Eye (tissue), 1 donor: ENCODE measurements around the gene CHTF18.

Source experiments
- DNase-seq: peaks from one replicate; pipeline ENCODE4 v3.0.0-alpha.2; 2015

Gene CHTF18

DNA sequence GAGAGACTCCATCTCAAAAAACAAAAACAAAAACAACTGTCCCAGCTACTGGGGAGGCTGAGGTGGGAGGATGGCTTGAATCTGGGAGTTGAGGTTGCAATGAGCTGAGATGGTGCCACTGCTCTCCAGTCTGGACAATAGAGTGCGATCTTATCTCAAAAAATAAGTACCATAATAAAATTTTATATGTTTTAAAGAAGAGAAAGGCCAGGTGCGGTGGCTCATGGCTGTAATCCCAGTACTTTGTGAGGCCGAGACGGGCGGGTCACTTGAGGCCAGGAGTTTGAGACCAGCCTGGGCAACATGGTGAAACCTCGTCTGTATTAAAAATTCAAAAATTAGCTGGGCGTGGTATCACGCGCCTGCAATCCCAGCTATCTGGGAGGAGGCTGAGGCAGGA lies 11.6 kb upstream of the CHTF18 start:
- DNase-seq = no peak

DNA sequence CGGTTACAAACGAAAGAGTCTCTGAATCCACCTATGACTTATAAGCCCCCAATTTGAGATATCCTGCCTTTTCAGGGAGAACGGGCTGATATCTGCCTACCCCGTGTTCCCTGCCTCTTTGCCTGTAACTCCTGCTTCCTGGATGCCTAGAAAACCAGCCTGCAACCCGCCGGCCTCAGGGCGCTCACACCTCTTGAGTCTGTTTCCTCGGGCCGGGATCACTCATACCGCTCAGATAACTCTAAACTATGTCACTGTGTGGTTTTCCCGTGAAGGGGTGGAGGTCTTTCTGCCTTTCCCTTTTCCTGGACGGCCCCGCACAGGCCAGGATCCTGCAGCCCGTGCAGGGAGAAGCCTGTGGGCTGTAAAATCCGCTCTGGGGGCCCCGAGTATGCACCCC lies 10.6 kb upstream of the CHTF18 start:
- no peak for DNase-seq

DNA sequence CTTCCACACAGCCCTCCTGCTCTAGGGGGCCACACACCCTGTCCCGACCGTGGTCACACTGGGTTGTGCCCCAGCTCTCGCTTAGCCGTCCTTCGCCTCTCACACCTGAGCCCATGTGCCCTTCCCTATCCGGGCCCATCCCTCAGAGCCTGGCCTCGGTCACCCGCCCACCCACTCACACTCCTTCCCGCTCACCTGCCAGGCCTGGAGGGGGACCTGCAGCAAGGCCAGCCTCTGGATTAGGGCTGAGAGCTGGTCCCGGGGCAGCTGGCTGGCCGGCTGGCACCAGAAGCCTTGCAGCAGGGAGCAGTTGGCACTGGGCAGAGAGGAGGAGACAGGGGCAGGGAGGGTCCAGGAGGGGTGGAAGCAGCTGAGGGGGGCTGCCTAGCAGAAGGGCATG lies 10.0 kb upstream of the CHTF18 start:
- no peak for DNase-seq

DNA sequence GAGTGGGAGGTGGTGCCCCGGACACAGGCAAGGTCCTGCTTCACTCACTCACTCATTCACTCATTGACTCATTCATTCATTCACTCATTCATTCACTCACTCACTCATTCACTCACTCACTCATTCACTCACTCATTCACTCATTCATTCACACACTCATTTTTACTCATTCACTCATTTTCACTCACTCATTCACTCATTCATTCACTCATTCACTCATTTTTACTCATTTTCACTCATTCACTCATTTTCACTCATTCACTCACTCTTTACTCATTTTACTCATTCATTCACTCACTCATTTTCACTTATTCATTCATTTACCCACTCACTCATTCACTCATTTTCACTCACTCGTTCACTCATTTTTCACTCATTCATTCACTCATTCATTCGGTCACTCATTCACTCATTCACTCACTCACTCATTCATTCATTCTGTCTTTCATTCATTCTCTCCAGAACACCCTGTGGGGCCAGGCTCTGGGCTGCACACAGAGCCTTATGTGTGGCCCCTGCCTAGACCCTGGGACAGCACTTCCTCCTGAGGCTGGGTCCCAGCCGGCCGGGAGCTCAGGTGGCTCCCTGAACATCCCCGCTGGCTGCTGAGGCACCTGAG lies 9.4 kb upstream of the CHTF18 start:
- no peak for DNase-seq

DNA sequence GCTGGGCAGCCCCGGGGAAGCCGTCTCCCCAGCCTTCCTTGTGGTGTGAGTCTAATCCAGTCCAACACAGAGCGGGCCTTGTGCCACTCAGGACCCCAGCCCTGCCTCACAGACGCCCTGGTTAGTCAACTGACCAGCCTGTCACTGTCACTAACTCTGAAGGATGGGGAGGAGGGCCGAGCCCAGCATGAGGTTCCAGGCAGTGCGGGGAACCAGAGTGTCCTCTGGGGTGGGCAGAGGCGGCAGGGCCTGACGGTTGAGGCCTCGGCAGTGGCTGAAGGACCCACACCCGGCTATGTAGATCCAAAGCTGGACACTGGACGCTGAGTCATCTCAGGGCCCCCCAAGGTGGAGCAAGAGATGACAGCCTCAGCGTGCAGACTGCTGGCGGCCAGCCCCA lies 8.9 kb upstream of the CHTF18 start:
- DNase-seq = no peak

DNA sequence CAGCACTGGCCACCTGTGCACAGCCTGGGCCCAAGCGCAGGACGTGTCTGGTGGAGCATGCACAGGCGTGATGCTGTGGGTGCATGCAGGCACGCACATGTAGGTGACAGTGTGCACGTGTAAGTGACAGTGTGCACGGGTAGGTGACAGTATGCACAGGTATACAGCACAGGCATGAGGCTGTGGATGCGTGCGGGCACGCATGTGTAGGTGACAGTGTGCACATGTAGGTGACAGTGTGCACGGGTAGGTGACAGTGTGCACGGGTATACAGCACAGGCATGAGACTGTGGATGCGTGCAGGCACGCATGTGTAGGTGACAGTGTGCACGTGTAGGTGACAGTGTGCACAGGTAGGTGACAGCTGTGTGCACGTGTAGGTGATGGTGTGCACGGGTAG lies 8.1 kb upstream of the CHTF18 start:
- no peak for DNase-seq

DNA sequence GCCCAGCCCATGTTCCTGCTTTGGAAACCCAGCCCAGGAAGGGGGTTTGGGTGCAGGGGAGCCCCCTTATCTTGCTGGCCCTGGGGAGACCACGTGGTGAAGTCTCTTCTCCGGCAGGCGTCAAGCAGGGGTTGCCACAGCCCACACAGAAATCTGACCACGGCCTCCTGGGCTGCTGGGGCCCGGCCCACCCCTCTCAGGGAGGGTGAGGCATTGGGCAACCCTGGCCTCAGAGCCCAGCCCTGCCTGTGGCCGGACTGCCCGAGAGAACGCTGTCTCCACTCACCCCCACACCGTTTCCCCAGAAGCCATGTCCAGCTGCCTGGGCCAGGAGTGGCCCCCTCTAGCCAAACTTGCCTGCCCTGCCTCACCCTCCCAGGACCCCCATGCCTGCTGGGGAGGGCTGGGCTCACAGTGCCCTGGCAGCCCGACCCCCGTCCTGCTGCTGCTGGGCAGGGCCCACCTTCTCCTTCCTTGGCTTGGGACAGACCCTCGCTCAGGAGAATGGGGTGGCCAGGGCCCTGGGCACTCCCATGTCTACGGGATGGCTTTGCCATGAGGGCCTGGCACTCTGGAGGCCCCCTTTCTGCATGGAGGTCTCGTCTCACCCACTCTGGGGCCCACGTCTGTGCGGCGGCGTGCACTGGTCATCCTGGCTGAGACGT lies 6.9 kb upstream of the CHTF18 start:
- DNase-seq = no peak

DNA sequence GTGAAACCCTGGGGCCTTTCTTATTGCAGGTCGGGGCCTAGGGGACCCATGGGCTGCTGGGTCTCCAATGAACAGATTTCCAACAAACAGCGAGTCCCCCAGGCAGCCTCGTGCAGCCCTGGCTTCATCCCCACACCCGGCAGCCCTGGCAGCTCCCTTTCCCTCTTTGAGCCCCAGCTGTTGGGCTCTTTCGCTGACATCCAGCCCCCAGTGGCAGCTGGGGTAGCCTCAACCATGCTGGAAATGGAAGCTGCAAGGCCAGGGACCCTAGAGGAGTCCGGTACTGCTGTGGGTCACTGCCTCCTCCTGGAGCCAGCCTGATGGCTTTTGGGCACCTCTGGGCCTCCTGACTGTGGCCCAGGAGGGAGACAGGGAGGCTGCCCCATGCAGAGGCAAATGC lies 6.2 kb upstream of the CHTF18 start:
- no peak for DNase-seq

DNA sequence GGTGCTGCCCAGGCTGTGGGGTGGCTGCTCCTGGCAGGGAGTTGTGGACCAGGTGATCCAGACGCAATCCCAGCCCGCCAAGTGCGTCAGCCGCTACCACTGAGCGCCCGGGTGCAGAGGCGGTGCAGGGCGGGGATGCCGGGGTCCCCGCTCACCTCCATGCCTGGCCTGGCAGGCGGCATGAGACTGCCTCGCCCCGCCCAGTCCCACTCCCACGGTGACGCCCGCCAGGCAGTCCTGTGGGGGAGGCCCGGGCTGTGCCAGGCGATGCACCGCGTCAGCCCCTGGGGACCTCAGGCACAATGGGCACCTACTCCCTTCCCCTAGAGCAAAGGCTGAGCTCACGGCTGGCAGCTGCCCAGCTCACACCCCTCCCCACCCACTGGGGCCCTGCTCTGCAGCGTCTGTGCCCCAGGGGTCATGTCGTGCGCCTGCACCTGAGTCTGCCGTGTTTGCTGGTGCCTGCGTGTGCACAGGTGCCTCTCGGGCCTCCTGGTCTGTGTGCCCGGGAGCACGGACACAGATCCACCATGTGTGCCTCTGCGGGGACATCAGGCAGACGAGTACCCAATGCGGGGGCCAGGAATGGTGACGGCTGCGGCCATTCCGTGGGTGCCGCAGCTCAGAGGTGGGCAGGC lies 5.5 kb upstream of the CHTF18 start:
- DNase-seq = no peak

DNA sequence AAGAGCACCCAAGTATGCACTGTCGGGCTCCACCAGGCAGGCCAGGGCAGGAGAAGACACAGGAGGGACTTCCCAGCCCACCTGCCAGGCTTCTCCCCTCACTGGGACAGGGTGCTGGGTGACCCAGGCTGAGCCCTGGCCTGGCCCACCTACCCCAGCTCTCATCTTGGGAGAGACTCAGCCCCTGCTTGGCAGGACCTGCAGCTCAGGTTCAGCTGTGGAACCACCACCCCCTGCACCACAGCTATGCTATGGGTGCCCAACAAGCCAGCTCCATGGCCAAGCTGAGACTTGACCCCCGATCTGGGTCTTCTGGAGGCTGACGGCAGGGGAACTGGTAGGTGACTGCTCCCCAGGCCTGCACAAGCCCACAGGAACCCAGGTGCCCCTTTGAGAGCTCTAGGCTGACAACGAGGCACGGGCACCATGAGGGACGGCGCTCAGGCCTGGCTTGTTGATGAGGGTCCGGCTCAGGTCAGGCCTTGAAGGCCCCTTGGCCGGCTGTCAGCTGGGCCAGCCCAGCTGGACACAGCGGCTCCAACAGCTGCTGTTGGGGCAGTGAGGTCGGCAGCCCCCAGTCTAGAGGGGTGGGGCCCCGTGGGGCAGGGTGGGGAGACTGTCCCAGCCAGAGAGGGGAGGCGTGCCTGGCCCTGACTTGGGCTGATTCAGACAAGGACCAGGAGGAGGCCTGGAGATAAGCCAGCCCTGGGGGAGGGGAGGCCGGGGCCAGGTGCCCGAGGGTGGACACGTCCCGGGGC lies 4.8 kb upstream of the CHTF18 start:
- no peak for DNase-seq

DNA sequence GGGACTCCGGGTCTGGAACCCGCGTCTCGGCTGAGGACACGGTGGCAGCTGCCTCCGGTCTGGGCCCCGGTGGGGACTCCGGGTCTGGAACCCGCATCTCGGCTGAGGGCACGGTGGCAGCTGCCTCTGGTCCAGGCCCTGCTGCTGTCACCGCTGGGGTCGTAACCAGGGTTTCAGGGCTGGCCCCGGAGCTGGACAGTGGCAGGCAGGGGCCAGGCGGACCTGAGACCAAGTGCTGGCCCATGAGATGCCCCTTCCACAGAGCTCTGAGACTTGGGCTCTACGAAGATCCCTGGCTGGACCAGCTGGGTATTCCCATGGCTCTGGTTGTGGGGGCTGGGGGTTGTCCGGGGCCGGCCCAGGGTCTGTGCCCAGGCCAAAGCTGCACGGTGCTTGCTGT lies 4.0 kb upstream of the CHTF18 start:
- DNase-seq = no peak

DNA sequence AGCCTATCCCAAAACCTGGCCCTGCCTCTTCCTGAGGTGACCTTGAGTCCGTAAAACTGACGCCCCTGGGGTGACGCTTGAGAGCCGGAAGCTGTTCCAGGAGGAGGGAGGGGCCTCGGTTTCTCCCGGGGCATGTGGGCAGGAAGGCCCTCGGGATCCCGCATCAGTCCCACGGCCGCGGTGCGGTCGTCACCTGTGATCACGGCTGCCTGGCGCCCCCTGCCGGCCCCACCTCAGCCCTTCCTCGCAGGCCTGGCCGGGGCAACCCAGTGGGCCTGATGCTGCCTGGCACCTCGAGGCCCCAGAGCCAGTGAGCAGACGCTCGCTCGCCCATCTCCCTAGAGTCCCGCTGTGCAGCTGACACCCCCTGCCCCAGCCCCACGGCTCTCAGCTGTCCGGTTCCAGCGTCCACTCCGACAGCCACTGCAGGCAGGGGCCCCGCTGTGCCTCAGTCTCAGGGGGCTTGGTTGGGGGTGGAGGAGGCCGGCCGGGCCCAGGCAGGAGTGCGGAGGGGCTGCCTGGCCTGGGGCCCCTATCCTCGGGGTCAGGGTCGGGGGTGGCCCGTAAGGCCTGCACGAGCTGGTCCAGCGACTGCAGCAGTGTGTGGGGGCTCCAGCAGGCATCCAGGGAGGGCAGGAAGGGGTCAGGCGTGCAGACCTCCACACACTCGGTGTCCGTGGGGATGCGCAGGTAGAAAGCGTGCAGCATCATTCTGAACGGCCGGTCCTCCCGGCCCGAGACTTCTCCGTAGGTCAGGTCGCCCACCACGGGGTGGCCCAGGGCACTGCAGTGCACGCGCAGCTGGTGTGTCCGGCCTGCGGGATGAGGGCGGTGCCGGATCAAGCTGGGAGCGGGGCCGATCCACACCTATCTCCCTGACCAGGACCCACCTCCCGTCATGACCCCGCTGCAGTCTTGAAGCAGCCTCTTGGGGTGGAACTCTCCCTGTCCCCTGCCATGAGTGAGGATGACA lies 2.6 kb upstream of the CHTF18 start:
- peak; percentile 78 for DNase-seq

DNA sequence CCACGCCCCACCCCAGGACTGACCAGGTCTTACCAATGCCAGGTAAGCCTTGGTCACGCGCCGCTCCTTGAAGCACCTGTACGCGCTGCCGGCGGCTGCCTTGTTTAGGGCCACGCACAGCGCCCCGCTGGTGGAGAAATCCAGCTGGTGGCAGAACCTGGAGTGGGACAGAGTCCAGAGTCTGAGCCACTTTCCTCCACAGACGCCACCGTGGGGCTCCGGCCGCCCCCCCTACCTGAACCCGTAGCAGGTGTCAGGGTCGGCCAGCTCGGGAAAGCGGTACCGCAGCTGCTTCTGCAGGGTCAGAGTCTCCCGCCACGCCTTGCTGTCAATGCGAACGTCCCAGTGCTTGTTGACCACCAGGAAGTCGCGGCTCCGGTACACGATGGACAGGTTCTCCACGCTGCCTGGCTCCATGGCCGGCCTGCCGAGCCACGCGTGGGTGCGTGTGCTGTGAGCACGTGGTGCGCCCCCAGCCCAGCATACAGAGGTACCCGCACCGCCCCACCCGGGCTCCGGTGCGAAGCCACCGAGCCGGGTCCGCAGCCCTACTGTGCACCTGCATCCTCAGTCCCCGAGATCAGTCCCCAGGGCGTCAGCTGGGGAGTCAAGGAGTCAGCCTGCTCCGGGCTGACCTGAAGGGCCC lies 976 bp upstream of the CHTF18 start:
- DNase-seq = no peak

DNA sequence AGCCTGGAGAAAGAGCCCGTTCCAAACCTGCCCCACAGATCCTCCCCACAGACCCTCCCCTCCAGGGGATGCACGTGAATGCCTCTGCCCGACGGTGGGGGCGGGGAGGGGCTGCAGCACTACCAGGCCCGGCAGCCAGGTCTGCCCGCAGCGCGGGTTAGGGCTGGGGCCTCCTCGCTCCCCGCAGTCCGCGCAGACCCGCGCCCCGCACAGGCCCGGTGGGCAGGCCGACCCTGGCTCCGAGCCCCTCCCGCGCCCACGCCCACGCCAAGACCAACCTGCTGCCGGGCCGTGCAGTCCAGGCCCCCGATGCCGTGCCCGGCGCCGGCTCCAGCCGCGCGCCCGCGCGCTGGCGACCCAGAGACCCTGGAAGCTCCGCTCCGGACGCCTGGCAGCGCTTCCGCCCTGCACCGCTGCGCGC lies 432 bp upstream of the CHTF18 start, which contains the start of gene RPUSD1:
RPUSD1 (minus strand) TSS at position 404 of the 421 bp plus-strand sequence. CDS start 644 bp downstream, outside the sequence.
- DNase-seq = no peak

DNA sequence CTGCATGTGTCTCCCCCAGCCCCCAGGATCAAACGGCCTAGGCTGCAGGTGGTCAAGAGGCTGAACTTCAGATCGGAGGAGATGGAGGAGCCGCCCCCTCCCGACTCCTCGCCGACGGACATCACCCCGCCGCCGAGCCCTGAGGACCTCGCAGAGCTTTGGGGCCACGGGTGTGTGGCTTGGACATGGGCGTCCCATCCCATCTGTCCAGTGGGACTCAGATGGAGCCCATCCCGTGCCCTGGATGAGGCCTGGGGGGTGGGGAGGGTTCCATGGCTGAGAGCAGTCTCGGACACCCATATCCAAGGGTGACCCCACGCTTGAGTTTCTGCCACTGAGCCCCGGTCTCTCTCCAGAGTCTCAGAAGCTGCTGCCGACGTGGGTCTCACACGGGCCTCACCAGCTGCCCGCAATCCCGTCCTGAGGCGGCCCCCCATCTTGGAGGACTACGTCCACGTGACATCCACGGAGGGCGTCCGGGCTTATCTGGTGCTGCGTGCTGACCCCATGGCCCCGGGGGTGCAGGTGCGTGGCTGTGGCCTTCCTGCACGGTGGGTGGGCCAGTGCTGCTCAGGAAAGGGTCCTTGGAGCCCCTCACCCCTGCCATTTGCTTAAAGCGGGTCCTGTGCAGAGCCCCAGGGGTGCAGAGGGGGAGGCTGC lies 901 bp downstream of the CHTF18 start:
- no peak for DNase-seq

DNA sequence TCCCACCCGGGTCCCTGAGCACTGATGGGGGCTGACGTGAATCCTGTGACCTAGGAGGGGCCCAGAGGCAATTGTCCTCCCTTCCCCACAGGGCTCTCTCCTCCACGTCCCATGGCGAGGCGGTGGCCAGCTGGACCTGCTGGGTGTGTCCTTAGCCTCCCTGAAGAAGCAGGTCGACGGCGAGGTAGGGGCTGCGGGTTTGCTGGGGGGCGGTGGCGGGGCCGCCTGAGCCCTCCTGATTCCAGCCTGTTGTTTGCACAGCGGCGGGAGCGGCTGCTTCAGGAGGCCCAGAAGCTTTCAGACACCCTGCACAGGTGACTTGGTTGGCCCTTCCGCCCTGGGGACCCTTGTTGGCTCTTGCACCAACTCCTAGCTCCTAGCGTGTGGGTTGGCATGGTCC lies 1.7 kb downstream of the CHTF18 start:
- DNase-seq = no peak

DNA sequence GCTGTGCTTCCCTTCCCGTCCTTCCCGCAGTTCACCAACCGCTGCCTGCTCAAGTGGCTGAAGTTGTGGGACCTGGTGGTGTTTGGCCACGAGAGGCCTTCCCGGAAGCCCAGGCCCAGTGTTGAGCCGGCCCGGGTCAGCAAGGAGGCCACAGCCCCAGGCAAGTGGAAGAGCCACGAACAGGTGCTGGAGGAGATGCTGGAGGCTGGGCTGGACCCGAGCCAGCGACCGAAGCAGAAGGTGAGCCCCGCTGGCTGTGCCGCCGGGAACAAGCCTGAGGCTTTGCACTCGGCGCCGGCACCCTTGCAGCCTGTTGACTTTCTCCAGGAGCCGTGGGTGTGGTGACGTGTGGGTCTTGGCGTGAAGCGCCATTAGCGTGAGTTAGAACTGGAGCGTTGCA lies 2.7 kb downstream of the CHTF18 start:
- no peak for DNase-seq

DNA sequence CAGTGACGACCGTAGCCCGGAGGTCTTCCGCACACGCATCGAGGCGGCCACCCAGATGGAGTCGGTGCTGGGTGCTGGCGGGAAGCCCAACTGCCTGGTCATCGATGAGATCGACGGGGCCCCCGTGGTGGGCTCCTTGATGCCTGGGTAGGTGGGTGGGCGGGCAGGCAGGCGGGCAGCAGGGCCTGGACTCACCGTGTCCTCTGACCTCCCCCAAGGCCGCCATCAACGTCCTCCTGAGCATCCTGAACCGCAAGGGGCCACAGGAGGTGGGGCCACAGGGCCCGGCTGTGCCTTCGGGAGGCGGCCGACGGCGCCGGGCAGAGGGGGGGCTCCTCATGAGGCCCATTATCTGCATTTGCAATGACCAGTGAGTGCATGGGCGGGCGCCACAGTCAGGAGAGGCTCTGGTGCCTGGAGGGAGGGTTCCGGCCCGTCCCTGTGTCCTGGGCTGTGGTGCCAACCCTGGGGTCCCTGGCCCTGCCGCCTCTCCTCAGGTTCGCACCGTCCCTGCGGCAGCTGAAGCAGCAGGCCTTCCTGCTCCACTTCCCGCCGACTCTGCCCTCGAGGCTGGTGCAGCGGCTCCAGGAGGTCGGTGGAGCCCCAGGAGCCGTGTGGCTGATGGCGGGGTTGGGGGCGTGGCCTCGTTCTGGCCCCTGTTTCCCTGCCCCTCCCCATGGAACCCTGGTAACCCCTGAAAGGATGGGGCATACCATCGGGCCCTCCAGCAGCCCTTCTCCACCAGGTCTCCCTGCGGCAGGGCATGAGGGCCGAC lies 4.0 kb downstream of the CHTF18 start:
- DNase-seq = no peak

DNA sequence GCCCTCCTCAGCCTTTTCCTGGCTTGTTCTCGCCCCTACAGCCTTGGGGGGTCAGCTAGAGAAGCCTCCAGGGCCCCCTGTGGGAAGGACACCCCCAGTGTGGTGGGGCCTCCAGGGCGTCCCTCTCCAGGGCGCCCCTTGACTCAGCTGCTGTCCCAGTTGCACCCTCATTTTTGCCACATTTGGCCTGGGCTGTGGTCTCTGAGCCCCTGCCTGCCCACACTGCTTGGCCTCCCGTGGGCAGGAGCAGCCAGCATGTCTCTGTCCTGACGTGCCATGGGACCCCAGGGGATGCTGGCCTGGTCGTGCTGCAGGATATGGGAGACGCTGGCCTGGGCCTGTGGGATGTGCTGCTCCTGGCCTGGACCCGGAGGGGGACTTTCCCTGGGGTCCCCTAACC lies 5.0 kb downstream of the CHTF18 start:
- no peak for DNase-seq

DNA sequence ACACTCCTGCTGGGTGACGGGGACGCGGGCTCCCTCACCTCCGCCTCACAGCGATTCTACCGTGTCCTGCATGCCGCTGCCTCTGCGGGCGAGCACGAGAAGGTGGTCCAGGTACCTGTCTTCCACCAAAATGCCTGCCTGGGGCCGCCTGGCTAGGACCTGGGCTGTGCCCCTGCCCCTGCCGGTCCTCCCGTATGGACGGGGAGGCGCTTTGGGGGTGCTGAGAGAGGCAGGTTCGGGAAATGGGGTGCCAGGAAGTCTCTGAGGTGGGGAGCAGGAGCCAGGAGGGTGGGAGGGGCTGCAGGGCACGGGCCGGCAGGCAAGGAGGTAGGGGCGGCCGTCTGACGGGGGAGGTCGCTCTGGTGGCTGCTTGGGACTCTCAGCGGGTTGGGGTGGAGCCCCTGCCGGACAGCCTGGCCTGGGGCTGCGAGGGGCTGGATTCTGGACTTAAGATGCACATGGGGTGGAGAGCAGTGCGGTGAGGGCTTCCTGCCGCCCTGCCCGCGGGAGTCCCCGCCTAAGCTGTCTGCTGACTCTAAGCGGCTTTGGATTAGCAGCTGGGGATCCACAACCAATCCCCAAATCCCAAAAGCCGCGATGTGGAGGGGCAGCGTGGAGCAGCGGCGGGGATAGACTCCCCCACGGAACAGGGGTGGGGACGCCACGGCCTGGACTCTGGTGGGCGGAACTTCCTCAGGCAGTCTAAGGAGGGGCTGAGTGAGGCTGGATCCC lies 5.8 kb downstream of the CHTF18 start:
- DNase-seq = peak; percentile 48
